ENCODE measurements around the gene SMARCAD1.

Gene SMARCAD1

GRCh38 chr4:94169803-94170372 lies 37.8 kb upstream of the SMARCAD1 start:
- no peak for TF ChIP-seq CTCF (conservative IDR thresholded peaks at IDR 0.05)
- H3K27ac ChIP-seq = no peak overlapping the region

GRCh38 chr4:94171616-94172015 lies 36.0 kb upstream of the SMARCAD1 start:
- no peak overlapping the region for H3K27ac ChIP-seq
- TF ChIP-seq CTCF (conservative IDR thresholded peaks at IDR 0.05) = peak; percentile 20

- no peak overlapping the region for H3K27ac ChIP-seq
These were observed 32.0 kb upstream of the SMARCAD1 start for GRCh38 chr4:94175553-94176261.

GRCh38 chr4:94177822-94178221 lies 29.8 kb upstream of the SMARCAD1 start:
- no peak for TF ChIP-seq CTCF (conservative IDR thresholded peaks at IDR 0.05)
- no peak overlapping the region for H3K27ac ChIP-seq

More at GRCh38 chr4:94175553-94176261, 32.0 kb upstream of the SMARCAD1 start:
- TF ChIP-seq CTCF (conservative IDR thresholded peaks at IDR 0.05) = no peak

- TF ChIP-seq CTCF (conservative IDR thresholded peaks at IDR 0.05) = no peak
- H3K27ac ChIP-seq = no peak overlapping the region
These were observed 25.9 kb upstream of the SMARCAD1 start for GRCh38 chr4:94181815-94182214.

- TF ChIP-seq CTCF (conservative IDR thresholded peaks at IDR 0.05) = no peak
- no peak overlapping the region for H3K27ac ChIP-seq
These were observed 4.9 kb upstream of the SMARCAD1 start for GRCh38 chr4:94202769-94203168.

- peak overlapping the region; percentile 89 for H3K27ac ChIP-seq
- TF ChIP-seq CTCF (conservative IDR thresholded peaks at IDR 0.05) = no peak
These were observed 601 bp downstream of the SMARCAD1 start for GRCh38 chr4:94208266-94208665.
